K562 (cell line): ENCODE measurements around the gene GOLGA8B. TPM values are rescaled to one million over a fixed set of nuclear protein-coding genes. Genes with fewer than 3 reads are reported as not detected.

Source experiments
- ELK3 ChIP-seq: fragments of 450-650 bp; formaldehyde crosslinking; IDR thresholded peaks from 2 replicates; pipeline ENCODE4 v1.4.0; 2020; ENCODE audit warnings: mild to moderate bottlenecking
- RCOR1 ChIP-seq, 2 experiments: IDR thresholded peaks; 2 replicates each; pipeline ENCODE4 v1.6.1; 2012; ENCODE audit warnings: low read depth in 2 of 2, low read length in 2 of 2, borderline replicate concordance in 1 of 2, improper control_type of control experiment in 1 of 2
- REST ChIP-seq, 2 experiments: fragments of 450-650 bp; formaldehyde crosslinking in 1 of 2; IDR thresholded peaks; 2 replicates each; pipeline versions ENCODE4 v1.4.0 to v1.6.1; 2014 to 2020; ENCODE audit warnings: mild to moderate bottlenecking in 2 of 2, borderline replicate concordance in 1 of 2, low read depth in 1 of 2
- SOX6 ChIP-seq: fragments of 450-650 bp; IDR thresholded peaks from 2 replicates; pipeline ENCODE4 v1.6.1; 2014; ENCODE audit warnings: mild to moderate bottlenecking
- STAG1 ChIP-seq: sonication (generic); formaldehyde crosslinking; IDR thresholded peaks from 2 replicates; pipeline ENCODE4 v1.5.0; 2020; ENCODE audit warnings: missing genetic modification reagents, borderline replicate concordance
- polyA plus RNA-seq, 8 experiments: library from polyadenylated mRNA; depleted of rRNA in 4 of 8; stranded (reverse) in 5 of 8; unstranded in 3 of 8; fragments of >200 nt; fragmentation: Nextera tagmentation in 2 of 8; fragmentation: Illumina TruSeq in 1 of 8; extraction: Ambion mirVana in 2 of 8; extraction: Trizol in 1 of 8; gene quantifications; 2 replicates each; pipeline versions ENCODE4 v1.2.1 to v1.2.3, GENCODE V29; 2011 to 2014; ENCODE audit warnings: inconsistent platforms in 1 of 8, missing spikeins in 1 of 8
- total RNA-seq, 7 experiments: library from RNA; depleted of rRNA in 6 of 7; stranded (reverse); fragments of >200 nt in 6 of 7; fragmentation: Illumina TruSeq in 2 of 7; extraction: Trizol in 2 of 7; gene quantifications; 2 replicates each; pipeline versions ENCODE4 v1.2.1 to v1.2.3, GENCODE V29; 2011 to 2021; ENCODE audit warnings: low replicate concordance in 1 of 7
- TF ChIP-seq, protein P1 (sequence below): sonication (generic); formaldehyde crosslinking; IDR thresholded peaks from 2 replicates; pipeline ENCODE4 v1.4.0; 2020; ENCODE audit warnings: mild to moderate bottlenecking, missing genetic modification reagents

GOLGA8B gene
- total and polyA plus RNA-seq, 9 of the 15 experiments (the other 6 are each of a cell fraction or from before 2014, with no cell fraction given), result 7.9 to 236 (median 54.1) TPM

DNA sequence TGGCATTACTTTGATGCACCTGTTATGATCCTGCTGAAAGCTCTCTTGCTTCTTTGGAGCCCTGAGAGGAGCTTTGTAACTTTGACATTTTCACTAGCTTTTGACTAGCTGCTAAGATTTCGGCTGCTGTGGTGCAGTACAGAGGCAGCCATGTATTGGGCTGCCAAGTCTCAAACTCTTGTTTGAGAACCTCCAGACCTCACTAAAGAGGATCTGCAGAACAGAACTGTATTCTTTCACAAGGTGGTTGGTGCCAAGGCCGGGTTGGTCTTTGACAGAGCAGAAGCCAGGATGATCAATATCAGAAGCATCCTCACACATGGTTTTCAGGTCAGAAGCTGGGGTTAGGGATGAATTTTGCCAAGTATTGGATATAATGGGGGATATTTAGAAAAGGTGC is 34.6 kb upstream of the GOLGA8B start (continued):
- TF ChIP-seq, protein P1, sequence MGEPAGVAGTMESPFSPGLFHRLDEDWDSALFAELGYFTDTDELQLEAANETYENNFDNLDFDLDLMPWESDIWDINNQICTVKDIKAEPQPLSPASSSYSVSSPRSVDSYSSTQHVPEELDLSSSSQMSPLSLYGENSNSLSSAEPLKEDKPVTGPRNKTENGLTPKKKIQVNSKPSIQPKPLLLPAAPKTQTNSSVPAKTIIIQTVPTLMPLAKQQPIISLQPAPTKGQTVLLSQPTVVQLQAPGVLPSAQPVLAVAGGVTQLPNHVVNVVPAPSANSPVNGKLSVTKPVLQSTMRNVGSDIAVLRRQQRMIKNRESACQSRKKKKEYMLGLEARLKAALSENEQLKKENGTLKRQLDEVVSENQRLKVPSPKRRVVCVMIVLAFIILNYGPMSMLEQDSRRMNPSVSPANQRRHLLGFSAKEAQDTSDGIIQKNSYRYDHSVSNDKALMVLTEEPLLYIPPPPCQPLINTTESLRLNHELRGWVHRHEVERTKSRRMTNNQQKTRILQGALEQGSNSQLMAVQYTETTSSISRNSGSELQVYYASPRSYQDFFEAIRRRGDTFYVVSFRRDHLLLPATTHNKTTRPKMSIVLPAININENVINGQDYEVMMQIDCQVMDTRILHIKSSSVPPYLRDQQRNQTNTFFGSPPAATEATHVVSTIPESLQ (CRISPR knock-in tag), result no peak
- TF ChIP-seq REST (IDR thresholded peaks at IDR 0.05; ENCODE audit: borderline replicate concordance) (no peak), REST (CRISPR knock-in tag; IDR thresholded peaks at IDR 0.05; ENCODE audit: low read depth) (no peak), STAG1 (CRISPR knock-in tag) (no peak), SOX6 (no peak), RCOR1 (IDR thresholded peaks at IDR 0.05; ENCODE audit: borderline replicate concordance in 1 of 2, low read depth in 2 of 2, low read length in 2 of 2) (no peak), ELK3 (no peak)
